ENCODE results near the gene MMP20.

- no peak for TF ChIP-seq POLR2AphosphoS5 (IDR thresholded peaks at IDR 0.05; ENCODE audit: low read depth, low read length)
- TF ChIP-seq EGR1 (IDR thresholded peaks at IDR 0.05; ENCODE audit: low read depth): no peak
- TF ChIP-seq, protein P1, sequence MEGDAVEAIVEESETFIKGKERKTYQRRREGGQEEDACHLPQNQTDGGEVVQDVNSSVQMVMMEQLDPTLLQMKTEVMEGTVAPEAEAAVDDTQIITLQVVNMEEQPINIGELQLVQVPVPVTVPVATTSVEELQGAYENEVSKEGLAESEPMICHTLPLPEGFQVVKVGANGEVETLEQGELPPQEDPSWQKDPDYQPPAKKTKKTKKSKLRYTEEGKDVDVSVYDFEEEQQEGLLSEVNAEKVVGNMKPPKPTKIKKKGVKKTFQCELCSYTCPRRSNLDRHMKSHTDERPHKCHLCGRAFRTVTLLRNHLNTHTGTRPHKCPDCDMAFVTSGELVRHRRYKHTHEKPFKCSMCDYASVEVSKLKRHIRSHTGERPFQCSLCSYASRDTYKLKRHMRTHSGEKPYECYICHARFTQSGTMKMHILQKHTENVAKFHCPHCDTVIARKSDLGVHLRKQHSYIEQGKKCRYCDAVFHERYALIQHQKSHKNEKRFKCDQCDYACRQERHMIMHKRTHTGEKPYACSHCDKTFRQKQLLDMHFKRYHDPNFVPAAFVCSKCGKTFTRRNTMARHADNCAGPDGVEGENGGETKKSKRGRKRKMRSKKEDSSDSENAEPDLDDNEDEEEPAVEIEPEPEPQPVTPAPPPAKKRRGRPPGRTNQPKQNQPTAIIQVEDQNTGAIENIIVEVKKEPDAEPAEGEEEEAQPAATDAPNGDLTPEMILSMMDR (IDR thresholded peaks at IDR 0.05 in 2 of 3, conservative IDR thresholded peaks at IDR 0.05 in 1 of 3; ENCODE audit: borderline replicate concordance in 1 of 3, insufficient read depth in 1 of 3, low read depth in 2 of 3, low read length in 2 of 3): no peak
- TF ChIP-seq, protein P2, sequence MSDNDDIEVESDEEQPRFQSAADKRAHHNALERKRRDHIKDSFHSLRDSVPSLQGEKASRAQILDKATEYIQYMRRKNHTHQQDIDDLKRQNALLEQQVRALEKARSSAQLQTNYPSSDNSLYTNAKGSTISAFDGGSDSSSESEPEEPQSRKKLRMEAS (IDR thresholded peaks at IDR 0.05): no peak
- TF ChIP-seq RAD21 (IDR thresholded peaks at IDR 0.05; ENCODE audit: low read depth): no peak
- TF ChIP-seq REST (IDR thresholded peaks at IDR 0.05; ENCODE audit: low read depth): no peak
- TF ChIP-seq CBX3 (IDR thresholded peaks at IDR 0.05; ENCODE audit: low read depth): no peak
- TF ChIP-seq SIN3A (IDR thresholded peaks at IDR 0.05; ENCODE audit: low read depth): no peak
- no peak for TF ChIP-seq POLR2A (IDR thresholded peaks at IDR 0.05; ENCODE audit: borderline replicate concordance, extremely low read depth, insufficient read depth, insufficient read length)
- TF ChIP-seq SRF (IDR thresholded peaks at IDR 0.05; ENCODE audit: low read depth): no peak
- no peak for TF ChIP-seq EZH2 (IDR thresholded peaks at IDR 0.05)
- TF ChIP-seq, protein P3, sequence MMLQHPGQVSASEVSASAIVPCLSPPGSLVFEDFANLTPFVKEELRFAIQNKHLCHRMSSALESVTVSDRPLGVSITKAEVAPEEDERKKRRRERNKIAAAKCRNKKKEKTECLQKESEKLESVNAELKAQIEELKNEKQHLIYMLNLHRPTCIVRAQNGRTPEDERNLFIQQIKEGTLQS (IDR thresholded peaks at IDR 0.05): no peak
Observed at GRCh38 chr11:102561636-102562035, 63.5 kb downstream of the MMP20 start.
